HG03108 (cell line): Measurements from ENCODE around the gene GNAI1.

Experiments used
- ATAC-seq: cut with Tn5 transposase; IDR thresholded peaks from one replicate; pipeline ENCODE4 v1.9.1; 2021; ENCODE audit warnings: moderate library complexity; ENCODE audit not compliant: unreplicated experiment

Gene GNAI1

DNA sequence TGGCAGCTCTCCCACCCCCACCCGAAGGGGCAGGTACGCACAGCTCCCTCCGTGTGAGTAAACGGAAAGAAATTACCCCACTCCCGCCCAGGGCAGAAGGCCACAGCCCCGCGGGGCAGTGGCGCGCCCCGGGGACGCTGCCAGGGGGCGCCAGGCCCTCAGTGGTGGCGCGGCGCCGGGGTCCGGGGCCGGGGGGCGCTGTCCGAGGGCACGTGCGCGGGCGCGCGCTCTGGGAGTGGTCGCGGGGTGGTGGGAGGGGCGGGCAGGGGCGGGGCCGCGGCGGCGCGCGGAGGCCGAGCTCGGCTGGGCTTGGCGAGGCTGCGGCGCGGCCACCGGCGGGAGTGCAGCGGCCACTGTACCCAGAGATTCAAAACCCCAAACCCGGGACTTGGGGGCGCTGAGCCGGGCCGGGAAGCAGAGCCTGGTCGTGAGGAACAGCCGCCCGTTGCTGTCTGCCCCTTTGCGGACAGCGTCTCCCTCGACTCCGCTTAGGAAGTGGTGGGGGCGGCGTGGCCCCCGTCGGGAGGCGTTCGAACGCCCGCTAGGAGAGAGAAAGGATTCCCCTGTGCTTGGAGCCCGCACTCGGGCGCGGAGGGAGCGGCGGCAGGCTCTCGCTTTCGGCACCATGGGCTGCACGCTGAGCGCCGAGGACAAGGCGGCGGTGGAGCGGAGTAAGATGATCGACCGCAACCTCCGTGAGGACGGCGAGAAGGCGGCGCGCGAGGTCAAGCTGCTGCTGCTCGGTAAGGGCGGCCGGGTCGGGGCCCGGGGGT, at the start of gene GNAI1:
Gene GNAI1 (plus strand): TSS at position 296 of the 773 bp plus-strand sequence. CDS start 330 bp downstream, at position 626.
- ATAC-seq = no peak

DNA sequence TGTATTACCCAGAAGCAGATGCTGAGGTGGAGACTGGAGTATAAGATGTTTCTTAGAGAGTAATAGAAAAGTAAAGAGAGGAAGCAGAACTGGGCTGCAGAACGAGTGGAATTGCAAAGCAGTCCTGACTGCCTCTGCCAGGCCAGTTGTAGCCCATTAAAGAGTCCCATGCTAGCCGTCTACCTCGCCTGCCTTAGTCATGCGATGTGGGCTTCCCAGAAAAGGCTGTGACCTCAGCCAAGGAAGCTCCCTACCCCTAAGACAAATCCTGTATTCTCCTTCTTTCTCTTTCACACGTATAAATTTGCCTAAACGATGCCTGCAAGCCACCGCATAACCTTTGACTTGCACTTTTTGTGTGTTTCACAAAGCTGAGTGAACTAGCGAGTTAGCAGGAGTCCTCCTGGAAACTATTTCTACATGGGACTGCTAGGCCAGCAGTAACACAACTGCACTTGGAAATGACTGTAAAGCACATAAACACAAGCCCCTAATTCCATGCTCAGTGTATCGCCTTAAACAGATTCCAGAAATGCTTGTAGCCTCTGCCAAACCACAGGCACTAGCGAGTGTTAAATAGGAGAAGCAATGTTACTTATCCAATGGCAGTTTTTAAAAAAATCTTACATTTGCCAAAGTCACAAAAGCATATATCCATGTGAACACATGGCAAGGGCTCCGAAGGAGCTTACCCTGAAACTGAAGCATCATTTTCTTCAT, 47.4 kb upstream of the GNAI1 start:
- no peak for ATAC-seq

DNA sequence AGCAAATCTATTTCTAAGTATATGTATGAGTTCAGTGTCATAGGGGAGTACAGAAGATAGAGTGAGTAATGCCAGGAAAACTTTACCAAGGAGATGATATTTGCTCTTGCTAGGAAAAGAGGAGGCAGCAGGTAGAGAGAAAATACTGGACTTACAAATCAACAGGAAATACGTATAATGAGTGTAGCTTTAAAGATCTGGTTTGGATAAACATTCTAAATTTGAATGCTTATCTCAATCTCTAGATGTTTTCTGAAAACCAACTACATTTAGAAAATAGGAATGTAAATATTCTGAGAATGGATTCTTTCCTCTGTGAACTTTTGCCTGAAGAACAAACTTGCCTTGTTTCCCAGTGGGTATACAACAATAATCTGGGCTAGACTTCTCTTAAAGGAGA, 46.9 kb upstream of the GNAI1 start:
- ATAC-seq = no peak

DNA sequence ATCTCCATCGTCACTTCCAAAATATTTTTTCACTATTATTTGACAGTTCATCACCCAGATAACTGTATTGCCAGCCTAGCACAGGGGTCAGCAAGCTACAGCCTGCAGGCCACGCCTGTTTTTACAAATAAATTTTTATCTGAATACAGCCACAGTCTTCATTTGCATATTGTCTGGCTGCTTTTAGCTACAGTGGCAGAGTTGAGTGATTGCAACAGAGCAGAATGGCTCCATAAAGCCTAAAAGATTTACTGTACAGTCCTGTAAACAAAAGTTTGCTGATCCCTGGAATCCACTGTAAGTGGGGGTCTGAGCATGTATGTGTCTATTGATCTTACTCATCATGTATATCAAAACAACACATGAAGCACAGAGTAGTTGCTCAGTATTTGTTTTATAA, 45.9 kb upstream of the GNAI1 start:
- ATAC-seq = no peak

DNA sequence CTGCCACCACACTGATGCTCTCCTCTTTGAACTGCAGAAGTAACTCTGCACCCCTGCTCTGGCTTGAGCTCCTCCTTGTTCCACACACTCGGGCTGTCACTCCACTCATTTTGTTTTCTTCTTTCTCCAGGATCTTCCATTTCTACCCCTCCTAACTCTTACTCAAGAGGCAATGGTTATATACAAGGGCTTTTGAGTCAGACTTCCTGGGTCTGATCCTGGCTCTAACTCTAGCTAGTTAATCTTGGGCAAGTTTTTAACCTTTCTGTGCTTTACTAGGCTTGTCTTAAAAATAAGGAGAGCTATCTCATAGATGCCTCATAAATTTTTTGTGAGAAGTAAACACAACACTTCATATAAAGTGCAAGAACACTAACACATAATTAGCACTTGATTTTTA, 45.3 kb upstream of the GNAI1 start:
- no peak for ATAC-seq

DNA sequence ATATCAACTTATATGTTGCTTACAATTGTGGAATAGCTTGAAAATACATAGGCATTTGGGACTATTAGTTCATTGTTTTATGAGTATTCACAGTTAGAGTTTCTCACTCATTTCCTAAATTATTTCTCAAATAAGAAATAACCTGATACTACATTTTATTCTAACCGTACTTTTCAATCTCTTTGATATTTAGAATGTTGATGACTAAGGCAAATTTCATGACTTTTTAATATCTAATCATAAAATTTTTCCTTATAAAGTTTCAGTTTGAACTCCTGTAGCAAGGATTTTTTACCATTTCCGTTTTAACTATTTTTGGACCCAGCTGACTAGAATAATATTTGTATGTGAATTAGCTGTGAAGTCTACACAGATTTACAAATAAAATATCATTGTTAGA, 41.3 kb upstream of the GNAI1 start:
- ATAC-seq = no peak

DNA sequence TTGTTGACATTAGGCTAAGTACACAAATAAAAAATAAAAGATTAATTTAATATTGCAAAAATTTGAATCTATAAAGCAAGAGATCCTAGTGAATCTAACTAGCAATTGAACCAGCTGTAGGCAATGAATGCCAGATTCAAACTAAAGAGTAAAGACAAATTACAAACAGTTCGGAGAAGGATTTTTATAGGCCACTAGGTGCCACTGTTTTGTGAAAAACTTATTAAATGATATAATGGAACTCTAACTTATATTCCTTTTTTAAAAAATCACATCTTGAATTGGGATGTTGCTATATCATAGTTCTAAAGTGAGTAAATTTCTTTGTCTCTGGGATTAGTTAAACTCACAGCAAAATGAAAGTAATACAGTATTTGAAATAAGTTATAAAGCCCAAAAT, 39.1 kb upstream of the GNAI1 start:
- ATAC-seq = no peak

DNA sequence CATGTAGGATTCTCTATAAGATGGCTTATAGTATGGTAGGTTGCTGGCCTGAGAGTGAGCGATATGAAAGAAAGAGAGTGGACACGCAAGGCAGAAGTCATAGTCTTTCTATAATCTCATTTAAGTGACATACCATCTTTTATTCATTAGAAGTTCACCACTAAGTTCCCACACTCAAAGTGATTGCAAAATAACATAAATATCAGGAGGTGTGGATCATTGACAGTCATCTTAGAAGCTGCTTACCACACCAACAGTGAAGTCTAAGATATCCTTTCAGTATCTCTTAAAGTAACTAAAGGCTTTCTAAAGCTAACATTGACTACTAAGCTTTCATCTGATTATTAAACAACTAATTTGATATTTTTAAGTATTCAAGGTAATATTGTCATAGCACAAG, 36.9 kb upstream of the GNAI1 start:
- no peak for ATAC-seq

DNA sequence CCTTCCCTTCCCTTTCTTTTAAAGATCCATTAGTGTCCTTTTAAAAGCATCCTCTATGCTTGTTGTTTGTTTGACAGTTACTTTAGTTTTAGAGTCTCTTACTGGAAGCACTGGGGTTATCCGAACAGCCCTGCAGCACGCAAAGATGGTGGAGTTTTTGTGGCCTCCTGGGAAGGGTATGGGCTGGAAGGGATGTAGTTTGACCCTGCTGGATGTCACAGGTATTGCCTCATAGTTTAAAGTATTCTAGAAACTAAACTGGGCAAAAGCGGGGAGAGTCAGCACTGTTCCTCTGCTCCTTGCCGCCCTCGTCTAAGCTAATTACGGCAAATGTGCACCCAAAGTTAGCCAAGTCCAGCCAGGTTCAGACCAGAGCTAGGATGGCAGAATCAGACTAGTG, 35.8 kb upstream of the GNAI1 start:
- ATAC-seq = no peak

DNA sequence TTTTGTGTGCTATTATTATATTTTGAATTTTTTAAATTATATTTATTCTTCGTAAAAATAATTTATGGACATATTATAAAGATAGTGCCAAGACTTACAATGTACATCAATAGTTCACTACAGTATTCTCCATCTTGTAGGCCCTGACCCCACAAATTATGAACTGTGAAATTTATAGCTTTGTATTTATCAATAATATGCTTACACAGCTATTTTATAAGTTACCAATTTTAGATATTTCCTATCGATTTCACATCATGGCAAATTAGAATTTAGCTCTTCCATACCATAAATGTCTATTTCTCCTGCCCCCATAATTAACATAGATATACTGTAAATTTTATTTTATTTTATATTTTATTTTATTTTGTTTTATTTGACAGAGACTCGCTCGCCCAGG, 34.4 kb upstream of the GNAI1 start:
- no peak for ATAC-seq

DNA sequence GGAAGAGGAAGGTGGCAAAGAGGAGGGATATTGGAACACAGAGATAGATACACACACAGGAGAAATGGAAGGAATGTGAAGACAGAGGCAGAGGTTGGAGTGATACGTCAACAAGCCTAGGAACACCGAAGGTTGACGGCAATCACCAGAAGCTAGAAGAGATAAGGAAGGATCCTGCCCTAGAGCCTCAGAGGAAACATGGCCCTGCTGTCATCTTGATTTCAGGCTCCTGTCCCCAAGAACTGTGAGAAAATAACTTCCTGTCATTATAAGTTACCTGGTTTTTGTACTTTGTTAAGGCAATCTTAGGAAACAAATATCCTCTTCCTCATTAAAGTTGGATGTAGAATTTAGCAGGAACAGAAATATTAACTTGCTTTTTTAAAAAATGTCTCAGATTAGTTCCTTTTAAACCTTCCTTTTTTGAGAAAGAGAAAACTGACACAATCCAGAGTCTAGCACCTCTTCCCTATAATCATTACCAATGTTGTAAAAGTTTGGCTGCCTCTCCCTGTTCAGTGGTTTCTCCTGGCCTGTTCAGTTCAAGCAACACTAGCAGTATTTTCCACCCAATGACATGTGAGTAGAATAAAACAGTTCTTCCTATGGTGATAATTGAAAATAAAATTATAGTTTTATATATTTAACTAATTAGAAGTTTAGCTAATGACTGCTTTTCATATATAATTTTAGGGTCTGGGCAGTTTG, 28.8 kb upstream of the GNAI1 start:
- no peak for ATAC-seq

DNA sequence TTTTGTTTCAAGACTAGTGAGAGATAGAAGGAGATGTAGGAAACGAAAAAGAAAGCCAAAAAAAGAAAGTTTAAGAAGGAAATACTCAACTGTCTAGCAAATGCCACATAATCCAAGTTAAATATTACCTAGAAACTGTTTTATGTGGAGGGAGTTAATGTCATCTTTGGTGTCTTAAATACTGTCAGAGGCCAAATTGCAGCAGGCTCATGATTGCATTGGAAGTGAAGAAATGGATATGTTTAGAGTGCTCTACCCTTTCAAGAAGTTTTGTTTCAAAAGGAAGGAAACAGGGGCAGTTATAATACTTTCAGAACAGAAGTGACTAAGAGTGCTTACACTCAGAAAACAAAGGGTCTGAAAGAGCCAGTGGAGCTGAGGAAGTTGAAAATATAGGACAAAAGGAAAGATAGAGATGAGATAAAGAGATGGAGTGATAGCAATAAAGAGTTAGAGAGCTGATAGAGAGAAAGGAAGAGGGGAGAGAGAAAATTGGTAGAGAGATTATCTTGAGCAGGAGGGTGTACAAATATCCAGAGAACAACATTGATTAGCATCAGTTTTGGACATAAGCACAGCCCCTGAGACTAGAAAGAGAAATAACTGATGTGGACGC, 28.0 kb upstream of the GNAI1 start:
- peak; percentile 36 for ATAC-seq

DNA sequence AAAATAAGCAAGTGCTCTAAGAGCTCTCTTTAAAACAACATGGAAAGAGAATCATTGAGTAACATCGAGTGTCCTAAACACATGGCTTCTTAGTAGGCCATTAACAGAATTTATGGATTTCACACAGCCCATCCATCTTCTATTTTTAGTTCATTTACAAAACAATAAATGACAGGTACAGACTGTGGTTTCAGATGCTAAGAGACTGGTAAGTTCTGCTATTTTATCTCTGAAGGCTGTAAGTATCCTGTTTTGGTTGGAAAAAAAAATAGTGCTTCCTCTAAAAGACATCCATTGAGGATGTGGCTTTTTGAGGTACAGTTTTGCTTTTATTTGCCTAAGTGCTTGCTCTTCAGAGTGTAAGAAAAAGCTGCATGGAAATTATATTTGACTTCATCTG, 27.4 kb upstream of the GNAI1 start:
- peak; percentile 61 for ATAC-seq

DNA sequence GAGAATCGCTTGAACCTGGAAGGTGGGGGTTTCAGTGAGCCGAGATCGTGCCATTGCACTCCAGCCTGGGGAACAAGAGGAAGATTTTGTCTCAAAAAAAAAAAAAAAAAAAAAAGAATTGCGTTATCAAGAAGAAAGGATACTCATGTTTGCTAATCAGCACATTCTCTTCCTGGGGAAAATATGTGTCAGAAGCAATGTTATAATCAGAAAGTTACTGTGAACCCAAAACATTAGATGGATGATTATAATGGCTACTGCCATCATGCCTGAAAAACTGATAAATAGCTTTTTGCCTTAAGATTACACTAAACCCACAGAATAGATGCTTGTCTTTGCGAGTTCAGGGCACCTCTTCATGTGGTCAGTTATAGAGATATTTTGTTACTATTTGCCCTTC, 24.3 kb upstream of the GNAI1 start:
- no peak for ATAC-seq

DNA sequence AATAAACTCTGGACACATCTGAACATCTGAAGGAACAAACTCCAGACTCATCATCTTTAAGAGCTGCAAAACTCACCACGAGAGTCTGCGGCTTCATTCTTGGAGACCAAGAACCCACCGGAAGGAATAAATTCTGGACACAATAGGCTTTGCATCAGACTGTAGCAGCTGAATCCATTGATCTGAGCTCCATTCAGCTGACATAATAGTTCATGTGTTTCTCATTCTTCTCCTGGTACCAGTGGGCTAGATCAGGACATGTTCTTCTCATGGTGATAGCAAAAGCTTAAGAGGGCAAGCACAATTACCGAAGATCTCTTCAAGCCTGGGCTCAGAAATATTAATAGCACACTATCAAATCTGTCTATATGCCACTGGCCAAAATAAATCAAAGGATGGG, 20.5 kb upstream of the GNAI1 start:
- ATAC-seq = no peak

DNA sequence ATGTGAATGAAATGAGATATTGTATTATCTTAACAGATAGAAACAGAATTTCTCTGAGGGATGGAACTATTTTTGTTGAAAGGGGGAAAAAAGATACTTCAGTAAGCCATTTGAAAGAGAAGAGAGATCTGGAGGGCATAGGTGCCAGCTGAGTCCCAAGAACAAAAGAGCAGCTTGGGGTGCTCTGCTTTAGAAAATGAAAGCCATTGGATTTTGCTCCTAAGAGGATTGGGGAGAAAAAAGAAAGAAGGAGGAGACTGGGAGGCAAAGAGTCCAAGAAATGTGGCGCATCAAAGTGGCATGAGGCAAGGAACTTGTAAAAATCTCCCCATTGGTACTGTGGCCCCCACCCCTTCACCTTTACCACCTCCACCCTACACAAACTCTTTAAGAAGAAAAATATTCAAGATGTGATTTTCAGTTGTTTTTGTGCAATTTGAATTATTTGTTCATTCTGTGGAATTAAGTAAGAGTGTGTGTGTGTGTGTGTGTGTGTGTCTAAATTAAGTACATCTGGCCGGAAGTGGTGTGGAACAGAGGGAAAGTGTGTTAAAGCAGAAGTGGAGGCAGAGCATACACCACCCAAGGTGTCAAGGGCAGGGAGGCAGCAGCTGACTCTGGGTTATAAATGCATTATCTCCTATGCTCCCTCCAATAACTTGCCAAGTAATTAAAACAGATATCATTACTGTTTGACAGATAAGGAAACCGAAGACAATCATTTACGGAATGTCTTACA, 9.9 kb upstream of the GNAI1 start:
- no peak for ATAC-seq

DNA sequence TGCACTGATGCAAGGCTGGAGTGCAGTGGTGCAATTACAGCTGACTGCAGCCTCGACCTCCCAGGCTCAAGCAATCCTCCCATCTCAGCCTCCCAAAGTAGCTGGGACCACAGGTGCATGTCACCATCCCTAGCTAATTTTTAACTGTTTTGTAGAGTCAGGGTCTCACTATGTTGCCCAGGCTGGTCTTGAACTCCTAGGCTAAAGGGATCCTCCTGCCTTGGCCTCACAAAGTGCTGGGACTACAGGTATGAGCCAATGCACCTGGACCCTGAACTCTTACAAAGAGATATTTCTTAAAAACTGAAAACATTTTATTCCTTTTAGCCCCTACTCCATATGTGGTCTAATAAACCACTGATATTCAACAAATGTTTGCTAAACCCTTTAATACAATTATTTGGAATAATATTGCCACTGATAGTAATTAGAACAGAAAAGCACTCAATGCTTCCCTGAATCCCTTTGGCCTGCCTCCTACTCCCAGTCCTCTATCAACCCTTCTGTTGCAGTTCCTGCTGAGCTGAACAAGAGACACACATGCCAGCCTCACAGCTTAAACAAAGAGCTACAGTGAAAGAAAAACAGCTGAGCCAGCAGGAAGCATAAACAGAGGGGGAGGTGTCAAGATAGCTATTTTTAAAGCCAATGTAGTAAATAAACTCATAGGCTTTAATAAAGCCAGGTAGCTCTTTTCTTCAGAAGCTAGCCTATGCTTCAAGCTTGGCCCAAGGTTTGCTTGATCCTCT, 7.0 kb upstream of the GNAI1 start:
- no peak for ATAC-seq

DNA sequence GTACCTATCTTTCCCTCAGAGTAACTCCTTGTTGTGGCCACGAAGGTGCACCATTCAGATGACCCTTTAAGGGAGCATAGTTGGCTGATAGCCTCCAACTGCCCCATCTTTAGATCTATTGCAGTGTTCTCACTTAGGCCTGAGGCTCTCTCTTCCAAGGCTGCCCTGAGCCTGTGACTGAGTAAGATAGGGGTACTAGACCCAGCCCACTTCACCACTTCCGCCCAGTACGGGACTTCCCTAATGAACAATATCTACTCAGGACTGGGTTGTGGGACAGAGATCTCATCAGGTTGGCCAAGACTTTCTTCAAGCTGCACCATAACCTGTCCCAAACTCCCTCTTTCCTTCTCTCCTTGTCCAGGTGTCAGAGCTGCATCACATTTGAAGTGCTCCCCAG, 5.7 kb upstream of the GNAI1 start:
- no peak for ATAC-seq

DNA sequence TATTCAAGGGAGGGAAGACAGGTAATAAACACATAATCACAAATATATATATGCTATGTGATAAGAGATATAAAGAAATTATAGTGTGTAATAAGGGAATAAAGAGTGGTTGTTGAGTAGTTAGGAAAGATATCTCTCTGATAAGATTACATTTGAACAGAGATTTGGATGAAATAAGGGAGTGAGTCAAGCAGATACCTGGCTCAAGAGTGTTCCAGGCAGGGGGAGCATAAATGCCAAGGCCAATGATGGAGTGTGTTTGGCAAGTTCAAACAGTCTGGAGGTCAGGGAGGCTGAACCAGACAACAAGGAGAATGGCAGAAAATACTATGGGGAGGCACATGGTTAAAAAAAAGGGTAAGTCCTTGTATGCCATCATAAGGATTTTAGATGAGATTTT, 4.8 kb upstream of the GNAI1 start:
- ATAC-seq = no peak
